HG03354 (cell line): Measurements from ENCODE around the gene IGFBPL1.
"Not testable (repeated sequence)": the region's sequence is repeated elsewhere in the genome, so short reads cannot be mapped to it uniquely, and the experiment has no call there.

Experiments
- ATAC-seq: cut with Tn5 transposase; IDR thresholded peaks from one replicate; pipeline ENCODE4 v1.9.1; 2021; ENCODE audit warnings: mild to moderate bottlenecking; ENCODE audit not compliant: unreplicated experiment, poor library complexity, severe bottlenecking

IGFBPL1 gene

GRCh38 chr9:38384990-38385848 lies 39.0 kb downstream of the IGFBPL1 start:
- no peak for ATAC-seq

DNA sequence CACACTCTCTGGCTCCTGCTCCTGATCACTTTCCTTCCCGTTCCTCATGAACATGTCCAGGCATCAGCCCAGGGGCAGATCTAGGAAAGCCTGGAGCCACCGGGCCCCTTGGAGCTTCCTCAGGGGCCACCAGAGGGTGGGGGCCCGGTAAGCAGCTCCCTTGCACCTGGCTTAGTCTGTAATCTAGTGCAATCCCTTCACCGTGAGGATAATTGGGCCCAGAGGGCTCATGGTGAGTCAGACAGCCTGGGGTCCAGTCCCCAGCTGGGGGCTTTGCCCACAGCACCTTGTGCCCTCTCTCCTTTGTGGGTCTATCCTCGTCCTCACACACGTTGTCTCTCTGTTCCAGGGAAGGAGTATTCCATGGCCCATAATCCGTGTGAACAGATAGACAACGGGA lies 42.1 kb downstream of the IGFBPL1 start:
- ATAC-seq, result no peak

GRCh38 chr9:38380872-38381534 lies 43.3 kb downstream of the IGFBPL1 start:
- ATAC-seq, result no peak

DNA sequence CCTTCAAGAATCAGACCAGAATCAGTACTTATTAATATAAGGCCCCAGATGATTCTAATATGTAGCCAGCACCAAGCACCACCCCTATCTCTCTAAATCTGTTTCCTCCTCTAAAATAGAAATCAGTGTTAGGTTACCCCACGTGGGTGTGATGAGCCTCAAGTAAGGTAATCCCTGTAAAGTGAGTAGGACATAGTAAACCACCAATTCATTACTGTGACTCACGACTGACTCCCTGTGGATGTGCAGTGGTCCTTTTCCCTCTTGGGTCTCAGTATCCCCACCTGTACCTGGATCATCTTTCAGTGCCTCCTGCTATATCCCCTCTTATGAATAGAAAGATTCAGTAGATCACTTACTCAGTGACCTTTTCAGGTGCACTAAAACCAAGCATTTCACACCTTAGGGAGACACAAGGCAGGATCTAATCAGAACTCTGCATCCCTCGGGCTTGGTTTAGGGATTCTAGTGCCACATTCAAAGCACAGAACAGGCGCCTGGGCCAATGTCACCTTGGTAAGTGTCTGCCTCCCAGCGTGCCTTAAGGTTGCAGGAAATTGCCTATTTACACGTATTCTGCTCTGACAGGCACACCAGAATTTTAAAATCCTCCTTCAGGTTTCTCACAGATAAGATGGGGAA lies 43.9 kb downstream of the IGFBPL1 start:
- no peak for ATAC-seq

DNA sequence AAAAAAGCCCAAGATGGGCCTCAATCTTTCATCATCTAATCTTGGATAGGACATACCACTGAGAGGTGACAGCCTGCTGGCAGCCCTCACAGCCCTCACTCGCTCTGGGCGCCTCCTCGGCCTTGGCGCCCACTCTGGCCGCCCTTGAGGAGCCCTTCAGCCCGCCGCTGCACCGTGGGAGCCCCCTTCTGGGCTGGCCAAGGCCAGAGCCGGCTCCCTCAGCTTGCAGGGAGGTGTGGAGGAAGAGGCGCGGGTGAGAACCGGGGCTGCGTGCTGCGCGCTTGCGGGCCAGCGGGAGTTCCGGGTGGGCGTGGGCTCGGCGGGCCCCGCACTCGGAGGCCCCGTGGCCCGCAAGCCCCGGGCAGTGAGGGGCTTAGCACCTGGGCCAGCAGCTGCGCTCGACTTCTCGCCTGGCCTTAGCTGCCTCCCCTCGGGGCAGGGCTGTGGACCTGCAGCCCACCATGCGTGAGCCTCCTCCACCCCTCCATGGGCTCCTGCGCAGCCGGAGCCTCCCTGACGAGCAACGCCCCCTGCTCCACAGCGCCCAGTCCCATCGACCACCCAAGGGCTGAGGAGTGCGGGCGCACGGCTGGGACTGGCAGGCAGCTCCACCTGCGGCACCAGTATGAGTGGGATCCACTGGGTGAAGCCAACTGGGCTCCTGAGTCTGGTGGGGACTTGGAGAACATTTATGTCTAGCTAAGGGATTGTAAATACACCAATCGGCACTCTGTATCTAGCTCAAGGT lies 46.7 kb downstream of the IGFBPL1 start:
- not testable (repeated sequence) for ATAC-seq

DNA sequence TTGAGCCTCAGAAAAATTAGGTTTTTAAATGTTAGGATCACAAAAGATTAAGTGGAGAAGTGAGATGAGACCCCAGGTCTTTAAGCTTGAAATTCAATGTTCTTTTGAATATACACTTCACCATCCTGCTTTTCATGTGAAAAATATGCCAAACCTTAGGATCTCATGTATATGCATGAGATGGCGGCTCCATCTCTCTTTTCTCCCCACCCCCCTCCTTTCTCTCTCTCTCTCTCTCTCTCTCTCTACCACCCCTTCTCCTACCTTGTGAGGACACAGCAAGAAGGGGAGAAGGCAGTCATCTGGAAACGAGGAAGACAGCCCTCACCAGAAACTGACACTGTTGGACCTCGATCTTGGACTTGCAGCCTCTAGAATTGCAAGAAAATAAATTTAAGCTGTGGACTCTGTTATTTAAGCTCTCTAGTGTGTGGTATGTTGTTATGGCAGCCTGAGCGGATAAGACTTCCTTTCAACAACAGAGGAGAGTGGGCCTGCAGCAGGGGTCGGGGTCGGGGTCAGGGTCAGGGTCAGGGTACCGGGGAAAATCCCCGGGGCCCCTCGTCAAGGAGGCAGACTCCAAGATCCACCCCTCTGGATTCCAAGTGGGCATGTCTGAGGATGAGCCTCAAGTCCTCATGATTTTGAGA lies 48.1 kb downstream of the IGFBPL1 start:
- no peak for ATAC-seq

GRCh38 chr9:38375572-38375963 lies 48.7 kb downstream of the IGFBPL1 start:
- ATAC-seq, result no peak

- no peak for ATAC-seq
Observed at GRCh38 chr9:38374847-38375571, 49.2 kb downstream of the IGFBPL1 start.

DNA sequence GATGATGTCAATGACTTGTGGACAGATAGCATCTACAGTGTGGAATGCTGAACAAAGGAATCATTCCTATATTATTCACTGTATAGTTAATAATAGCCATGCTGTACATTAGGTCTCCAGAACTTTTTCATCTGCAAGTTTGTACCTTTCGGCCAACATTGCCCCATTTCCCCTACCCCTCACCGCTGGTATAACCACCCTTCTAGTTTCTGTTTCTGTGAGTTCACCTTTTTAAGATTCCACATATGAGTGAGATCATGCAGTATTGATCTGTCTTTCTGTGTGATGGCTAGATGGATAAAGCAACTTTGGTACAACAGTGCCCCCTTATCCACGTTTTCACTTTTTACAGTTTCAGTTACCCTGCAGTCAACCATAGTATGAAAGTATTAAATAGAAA lies 50.6 kb downstream of the IGFBPL1 start:
- ATAC-seq, result no peak

DNA sequence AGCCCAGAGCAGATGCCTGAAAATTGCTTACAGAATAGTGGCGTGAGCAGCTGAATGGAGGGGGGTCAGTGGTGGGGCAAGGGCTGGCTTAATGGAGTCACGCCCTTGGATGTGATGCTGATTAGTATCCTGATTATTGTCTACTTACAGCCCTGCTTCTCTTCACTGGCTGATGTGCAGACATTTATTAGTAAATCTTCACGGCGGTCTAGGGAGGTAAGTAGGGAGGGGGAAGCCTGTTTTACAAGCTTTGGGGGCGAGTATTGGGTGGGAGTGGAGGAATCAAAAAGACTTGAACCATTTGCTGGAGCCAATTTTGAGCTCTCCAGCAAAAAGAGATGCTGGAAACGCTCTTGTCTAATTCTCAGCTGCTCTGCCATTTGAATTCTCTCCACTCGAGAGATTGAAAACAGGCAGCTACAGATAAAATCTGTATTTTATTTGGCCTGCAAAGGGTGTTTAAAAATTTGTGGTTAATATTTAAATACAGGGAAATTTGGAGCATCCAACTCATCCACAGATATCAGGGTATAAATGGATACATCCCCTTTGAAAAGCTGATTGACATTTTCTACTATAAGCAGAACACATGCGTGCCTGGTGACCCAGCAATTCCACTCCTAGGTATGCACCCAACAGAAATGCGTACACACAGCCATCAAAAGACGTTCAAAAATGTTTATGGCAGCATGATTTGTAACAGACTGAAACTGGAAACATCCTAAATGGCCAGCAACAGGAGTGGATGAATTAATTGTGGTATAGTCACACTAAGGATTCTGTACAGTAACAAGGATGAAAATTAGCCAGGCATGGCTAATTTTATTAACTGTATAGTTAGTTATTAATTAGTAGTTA lies 51.3 kb downstream of the IGFBPL1 start:
- no peak for ATAC-seq

- ATAC-seq, result peak; percentile 57
Observed at GRCh38 chr9:38371495-38371894, 52.8 kb downstream of the IGFBPL1 start.

- no peak for ATAC-seq
Observed at GRCh38 chr9:38370176-38370575, 54.1 kb downstream of the IGFBPL1 start.

DNA sequence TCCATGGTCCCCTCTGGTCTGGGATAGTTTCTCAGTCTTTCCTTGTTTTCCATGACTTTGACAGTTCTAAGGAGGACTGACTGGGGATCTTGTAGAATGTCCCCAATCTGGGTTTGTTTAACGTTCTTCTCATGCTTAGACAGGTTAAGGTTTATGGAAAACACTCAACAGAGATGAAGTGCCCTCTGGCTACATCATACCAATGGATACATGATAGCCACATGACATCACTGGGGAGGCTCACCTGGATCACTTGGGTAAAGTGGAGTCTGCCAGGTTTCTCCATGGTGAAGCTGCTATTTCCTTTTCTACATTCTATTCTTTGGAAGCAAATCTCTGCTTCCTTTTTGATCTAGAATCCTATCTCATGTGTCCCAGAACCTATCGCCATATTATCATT lies 55.5 kb downstream of the IGFBPL1 start:
- ATAC-seq, result no peak

DNA sequence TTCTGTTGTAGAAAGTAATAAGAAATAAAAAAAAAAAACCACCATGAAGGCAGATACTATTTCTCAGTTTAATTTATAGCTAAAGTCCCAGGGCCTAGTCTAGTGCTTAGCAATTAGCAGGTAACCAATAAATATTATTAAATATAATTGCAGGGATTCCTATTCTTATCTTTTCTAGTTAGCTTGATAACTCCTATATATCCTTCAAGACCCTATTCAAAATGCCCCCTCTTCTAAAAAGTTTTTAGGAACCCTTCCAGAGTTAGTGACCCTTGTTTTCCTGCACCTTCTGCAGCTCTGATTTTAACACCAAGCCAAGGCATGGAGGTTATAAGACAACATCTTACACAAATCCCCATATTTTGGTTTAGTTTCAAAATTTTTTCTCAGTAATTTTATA lies 56.4 kb downstream of the IGFBPL1 start:
- ATAC-seq, result no peak

GRCh38 chr9:38363589-38363925 lies 60.7 kb downstream of the IGFBPL1 start:
- no peak for ATAC-seq

DNA sequence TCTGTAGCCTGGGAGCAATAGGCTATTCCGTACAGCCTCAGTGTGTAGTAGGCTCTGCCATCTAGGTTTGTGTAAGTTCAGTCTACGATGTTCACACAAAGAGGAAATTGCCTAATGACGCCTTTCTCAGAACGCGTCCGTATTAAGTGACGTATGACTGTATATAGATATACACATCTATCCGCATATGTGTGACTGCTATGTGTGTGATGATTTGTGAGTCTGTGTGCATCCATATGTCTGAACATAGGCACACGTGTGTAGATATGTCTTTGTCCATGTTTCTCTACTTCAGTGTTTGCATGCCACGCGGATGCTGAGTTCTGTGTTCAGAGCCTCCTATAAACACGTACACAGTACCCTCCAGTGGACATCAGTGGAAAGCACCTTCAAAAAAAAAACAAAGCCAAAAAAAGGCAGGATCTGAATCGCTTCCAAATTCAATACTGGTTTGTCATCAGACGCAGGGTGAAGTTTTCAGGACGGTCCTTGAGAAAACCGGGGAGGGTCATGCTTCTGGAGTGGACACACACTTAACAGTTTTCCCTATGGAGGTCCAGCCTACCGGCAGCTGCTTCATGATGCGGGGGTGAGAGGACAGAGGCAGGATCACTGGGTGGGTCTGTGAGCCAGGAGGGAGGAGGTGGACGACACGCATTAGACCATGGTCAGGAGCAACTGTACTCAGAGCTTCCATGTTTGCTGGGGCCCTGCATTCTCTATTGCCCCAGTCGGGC lies 61.2 kb downstream of the IGFBPL1 start:
- ATAC-seq, result peak; percentile 87

- no peak for ATAC-seq
Observed at GRCh38 chr9:38361473-38361850, 62.8 kb downstream of the IGFBPL1 start.
